Endothelial cell (in vitro differentiated cells): ENCODE data around the gene CRYGN. TPM values are rescaled to one million over a fixed set of nuclear protein-coding genes. Genes with fewer than 3 reads are reported as not detected.

Experiments
- DNase-seq: peaks from one replicate; pipeline ENCODE4 v3.0.0; 2021; ENCODE audit warnings: low spot score
- H3K27ac Mint-ChIP-seq: one replicate; pipeline ENCODE4 v1.8.0; 2021; ENCODE audit warnings: mixed read lengths, inconsistent platforms; ENCODE audit not compliant: unreplicated experiment
- H3K27me3 Mint-ChIP-seq: one replicate; pipeline ENCODE4 v1.8.0; 2021; ENCODE audit warnings: mild to moderate bottlenecking, moderate library complexity, mixed read lengths, inconsistent platforms; ENCODE audit not compliant: unreplicated experiment
- H3K36me3 Mint-ChIP-seq: one replicate; pipeline ENCODE4 v1.8.0; 2021; ENCODE audit warnings: mild to moderate bottlenecking, low read depth, mixed read lengths, inconsistent platforms; ENCODE audit not compliant: unreplicated experiment
- H3K4me1 Mint-ChIP-seq: one replicate; pipeline ENCODE4 v1.8.0; 2021; ENCODE audit warnings: mild to moderate bottlenecking, mixed read lengths, inconsistent platforms; ENCODE audit not compliant: unreplicated experiment
- H3K4me3 Mint-ChIP-seq: one replicate; pipeline ENCODE4 v1.8.0; 2021; ENCODE audit warnings: mild to moderate bottlenecking, mixed read lengths, inconsistent platforms; ENCODE audit not compliant: unreplicated experiment
- H3K9me3 Mint-ChIP-seq: one replicate; pipeline ENCODE4 v1.8.0; 2021; ENCODE audit warnings: mixed read lengths, inconsistent platforms; ENCODE audit not compliant: unreplicated experiment
- CTCF ChIP-seq: fragments of 200-600 bp; sonication (generic); IDR thresholded peaks from one replicate; pipeline ENCODE4 v1.5.0; 2021; ENCODE audit warnings: antibody characterized with exemption; ENCODE audit not compliant: unreplicated experiment
- microRNA-seq: library from miRNA; unstranded; fragments of <30 nt; microRNA quantifications from one replicate; pipeline ENCODE4, GENCODE V29; 2020; ENCODE audit not compliant: unreplicated experiment
- total RNA-seq: library from RNA; stranded (reverse); fragmentation: NEBNext Ultra II Directional; extraction: Animal tissue kit (Norgen Biotek cat#: 25700); gene quantifications from one replicate; pipeline ENCODE4 v1.2.1, GENCODE V29; 2021; ENCODE audit not compliant: unreplicated experiment

The CRYGN gene
- total RNA-seq, 1 donor from 2014 or later: not detected

- Mint-ChIP-seq H3K27ac (no peak overlapping the region), H3K4me3 (no peak overlapping the region), H3K36me3 (peaks cover 40% of the 10 kb centered on the region), H3K9me3 (no peaks in the 10 kb centered on the region), H3K27me3 (peaks cover 21% of the 10 kb centered on the region), H3K4me1 (peaks cover 6% of the 10 kb centered on the region)
- no peak for TF ChIP-seq CTCF
- DNase-seq: no peak
Measured at GRCh38 chr7:151380199-151381097, 59.5 kb downstream of the CRYGN start.

GRCh38 chr7:151379534-151380198 lies 60.3 kb downstream of the CRYGN start:
- Mint-ChIP-seq H3K27me3 (peaks cover 21% of the 10 kb centered on the region), H3K4me1 (peaks cover 6% of the 10 kb centered on the region), H3K27ac (peak overlapping the region; percentile 22), H3K9me3 (no peaks in the 10 kb centered on the region), H3K4me3 (no peak overlapping the region), H3K36me3 (peaks cover 37% of the 10 kb centered on the region)
- DNase-seq: no peak
- TF ChIP-seq CTCF: no peak

- no peak for DNase-seq
- Mint-ChIP-seq H3K36me3 (peaks cover 37% of the 10 kb centered on the region), H3K27me3 (peaks cover 16% of the 10 kb centered on the region), H3K4me1 (peaks cover 6% of the 10 kb centered on the region), H3K4me3 (no peak overlapping the region), H3K27ac (peak overlapping the region; percentile 22), H3K9me3 (no peaks in the 10 kb centered on the region)
- no peak for TF ChIP-seq CTCF
Measured at GRCh38 chr7:151379193-151379520, 60.8 kb downstream of the CRYGN start.

Small RNA genes lying within 50 kb of the gene (microRNA-seq; reads per million reads assigned to microRNA genes)
- 0.35 reads per million for gene MIR3907

Other genes with a start within 250 kb of the CRYGN start
- gene H2BK1, start 229.7 kb downstream of the CRYGN start, total RNA-seq: not detected
- gene ABCF2, start 212.9 kb downstream of the CRYGN start, total RNA-seq: 39.6 TPM
- 55.4 TPM for gene CHPF2, start 207.7 kb downstream of the CRYGN start, total RNA-seq
- gene SMARCD3, start 191.4 kb downstream of the CRYGN start, total RNA-seq: 5.4 TPM
- gene NUB1, start 98.3 kb downstream of the CRYGN start, total RNA-seq: 41.5 TPM
- gene WDR86, start 30.1 kb downstream of the CRYGN start, total RNA-seq: 57.0 TPM
- gene RHEB, start 79.8 kb upstream of the CRYGN start, total RNA-seq: 94.2 TPM